Coronary artery (tissue), 2 donors: ENCODE data around the gene P2RX2.
A peak's percentile ranks its signal among the peaks of the same experiment; 100 is the strongest.

Experiments used
- DNase-seq: peaks from one replicate; pipeline ENCODE4 v3.0.0-alpha.2; 2017; ENCODE audit warnings: low spot score
- H3K27ac ChIP-seq, 2 donors: fragments of 200-600 bp; sonication (generic); one replicate each; pipeline ENCODE4 v1.5.1; 2016 to 2019
- H3K4me3 ChIP-seq: fragments of 200-600 bp; sonication (generic); 2 replicates; pipeline ENCODE4 v1.5.1; 2016; ENCODE audit warnings: mild to moderate bottlenecking, moderate library complexity
- CTCF ChIP-seq: fragments of 200-600 bp; sonication (generic); IDR thresholded peaks from one replicate; pipeline ENCODE4 v1.5.1; 2019; ENCODE audit warnings: antibody characterized with exemption

The P2RX2 gene

GRCh38 chr12:132602572-132603239 lies 15.9 kb upstream of the P2RX2 start:
- H3K27ac ChIP-seq, result peak overlapping the region in 1 of 2 donors; percentile 33
- DNase-seq, result no peak
- TF ChIP-seq CTCF, result no peak
- H3K4me3 ChIP-seq, result no peak overlapping the region

- Histone ChIP-seq H3K4me3 (peak overlapping the region; percentile 46), H3K27ac (peak overlapping the region in 1 of 2 donors; percentile 49)
- DNase-seq, result no peak
- TF ChIP-seq CTCF, result no peak
Measured at GRCh38 chr12:132603240-132604150, 15.1 kb upstream of the P2RX2 start.

- Histone ChIP-seq H3K4me3 (peak overlapping the region; percentile 46), H3K27ac (peak overlapping the region in 1 of 2 donors; percentile 49)
- no peak for DNase-seq
- no peak for TF ChIP-seq CTCF
Measured at GRCh38 chr12:132604151-132604618, 14.4 kb upstream of the P2RX2 start.

- H3K27ac ChIP-seq, result no peak overlapping the region
- no peak for DNase-seq
- TF ChIP-seq CTCF, result no peak
- H3K4me3 ChIP-seq, result peak overlapping the region; percentile 46
Measured at GRCh38 chr12:132604668-132605441, 13.7 kb upstream of the P2RX2 start.

GRCh38 chr12:132605892-132606291 lies 12.7 kb upstream of the P2RX2 start:
- TF ChIP-seq CTCF, result no peak
- H3K27ac ChIP-seq, result no peak overlapping the region
- no peak overlapping the region for H3K4me3 ChIP-seq
- DNase-seq, result no peak

GRCh38 chr12:132606466-132606865 lies 12.1 kb upstream of the P2RX2 start:
- TF ChIP-seq CTCF, result no peak
- H3K4me3 ChIP-seq, result no peak overlapping the region
- no peak for DNase-seq
- H3K27ac ChIP-seq, result no peak overlapping the region
